Measurements from ENCODE around the gene TLE4. TPM values are rescaled to one million over a fixed set of nuclear protein-coding genes. Genes with fewer than 3 reads are reported as not detected.

Gene TLE4
- polyA plus RNA-seq, 1 of the 3 experiments (the other 2 are of a cell fraction), result 40.4 TPM

- Histone ChIP-seq H3K9me2 (no peaks in the 10 kb centered on the region), H3K36me3 (replicated peaks in 1 of 2; ENCODE audit: control insufficient read depth in 1 of 2, insufficient read depth in 2 of 2, low read length in 1 of 2) (peaks cover 44 to 65% of the 10 kb centered on the region in 2 experiments), H3K4me1 (ENCODE audit: control insufficient read depth in 1 of 2, insufficient read depth in 2 of 2, low read depth in 1 of 2, low read length in 1 of 2) (peaks cover 22 to 38% of the 10 kb centered on the region in 2 experiments; a peak in 3 of 4 replicates), H4K20me1 (ENCODE audit: insufficient read depth) (0 out of 2 replicates have a peak, but pooled peaks cover 4% of the 10 kb centered on the region), H3K4me3 (ENCODE audit: low read depth in 2 of 2, low read length in 1 of 2) (no peak overlapping the region), H3K4me2 (no peak overlapping the region), H3K9me3 (no peaks in the 10 kb centered on the region), H3K27ac (ENCODE audit: low read depth in 2 of 2, low read length in 1 of 2) (no peak overlapping the region), H2AFZ (ENCODE audit: low read depth) (no peak overlapping the region), H3F3A (replicated peaks; ENCODE audit: insufficient read depth) (peaks cover 13% of the 10 kb centered on the region), H3K79me2 (ENCODE audit: insufficient read depth) (peaks cover 41% of the 10 kb centered on the region), H3K27me3 (ENCODE audit: insufficient read depth) (no peaks in the 10 kb centered on the region), H3K9ac (no peak overlapping the region)
- POLR2A ChIA-PET, result no interaction called here
- TF ChIP-seq MXI1 (IDR thresholded peaks at IDR 0.05; ENCODE audit: low read depth, low read length) (no peak), USF2 (IDR thresholded peaks at IDR 0.05; ENCODE audit: borderline replicate concordance, low read depth, low read length) (no peak), RFX5 (IDR thresholded peaks at IDR 0.05; ENCODE audit: low read length) (no peak), FOXJ3 (CRISPR knock-in tag; IDR thresholded peaks at IDR 0.05) (no peak)
- CTCF ChIA-PET, result no interaction called here
- 95% methylated on average over 2 of the region's 2 CpGs for WGBS (ENCODE audit: low lambda C conversion rate)
- no peak for DNase-seq
These were observed 86.1 kb downstream of the TLE4 start for GRCh38 chr9:79657891-79658290.

- 100% methylated on average over 3 of the region's 3 CpGs for WGBS (ENCODE audit: low lambda C conversion rate)
- Histone ChIP-seq H3K36me3 (replicated peaks in 1 of 2; ENCODE audit: control insufficient read depth in 1 of 2, insufficient read depth in 2 of 2, low read length in 1 of 2) (peaks cover 34 to 56% of the 10 kb centered on the region in 2 experiments), H3K9me3 (no peaks in the 10 kb centered on the region), H3K4me3 (ENCODE audit: low read depth in 2 of 2, low read length in 1 of 2) (no peak overlapping the region), H3K4me2 (no peak overlapping the region), H3K79me2 (ENCODE audit: insufficient read depth) (peaks cover 47% of the 10 kb centered on the region), H3K9ac (no peak overlapping the region), H3K9me2 (no peaks in the 10 kb centered on the region), H2AFZ (ENCODE audit: low read depth) (no peak overlapping the region), H3K4me1 (ENCODE audit: control insufficient read depth in 1 of 2, insufficient read depth in 2 of 2, low read depth in 1 of 2, low read length in 1 of 2) (peaks cover 31 to 48% of the 10 kb centered on the region in 2 experiments), H4K20me1 (ENCODE audit: insufficient read depth) (peaks cover 1% of the 10 kb centered on the region; the same call in 1 of the 2 replicates), H3K27me3 (ENCODE audit: insufficient read depth) (no peaks in the 10 kb centered on the region), H3F3A (replicated peaks; ENCODE audit: insufficient read depth) (peaks cover 11% of the 10 kb centered on the region), H3K27ac (ENCODE audit: low read depth in 2 of 2, low read length in 1 of 2) (no peak overlapping the region)
- DNase-seq, result no peak
- no peak for TF ChIP-seq PBX3 (IDR thresholded peaks at IDR 0.05)
- no peak for TF ChIP-seq ELF1 (IDR thresholded peaks at IDR 0.05)
- TF ChIP-seq JUND (IDR thresholded peaks at IDR 0.05), result no peak
- POLR2A ChIA-PET, result no interaction called here
- CTCF ChIA-PET, result interaction anchor here (1.2 to 1.3 kb wide), 2 partner anchors 14 to 42 kb away, joined by 3 to 4 read pairs; no protein-coding TSS in a partner anchor
These were observed 87.2 kb downstream of the TLE4 start for GRCh38 chr9:79658926-79659325.

DNA sequence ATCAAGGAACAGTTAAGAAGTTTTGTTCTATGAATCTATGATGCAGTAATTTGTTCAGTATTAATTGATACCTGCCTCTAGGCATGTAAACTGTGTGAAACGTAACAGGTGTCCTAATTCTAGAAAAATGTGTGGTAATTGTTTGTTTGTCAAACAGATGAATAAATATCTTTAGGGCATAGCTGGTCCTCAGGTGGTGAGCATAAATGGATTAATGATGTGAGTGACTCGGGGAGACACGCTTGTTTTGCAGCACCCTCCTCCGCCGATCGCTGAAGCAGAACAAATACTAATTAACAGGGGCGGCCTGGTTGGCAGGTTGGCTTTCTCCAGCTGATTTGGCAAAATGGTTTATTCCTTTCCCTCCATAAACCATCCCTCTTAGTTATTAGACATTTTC lies 88.8 kb downstream of the TLE4 start:
- CTCF ChIA-PET, result no interaction called here
- DNase-seq, result no peak
- H3K9ac ChIP-seq, result no peak overlapping the region
- peaks cover 36 to 59% of the 10 kb centered on the region in 2 experiments for H3K4me1 ChIP-seq (ENCODE audit: control insufficient read depth in 1 of 2, insufficient read depth in 2 of 2, low read depth in 1 of 2, low read length in 1 of 2)
- peak overlapping the region in 1 of 2 experiments; percentile 1; a peak in 1 of 4 replicates for H3K27ac ChIP-seq (ENCODE audit: low read depth in 2 of 2, low read length in 1 of 2)
- H2AFZ ChIP-seq (ENCODE audit: low read depth), result no peak overlapping the region
- H4K20me1 ChIP-seq (ENCODE audit: insufficient read depth), result peaks cover 5% of the 10 kb centered on the region; the same call in 1 of the 2 replicates
- H3K27me3 ChIP-seq (ENCODE audit: insufficient read depth), result no peaks in the 10 kb centered on the region
- H3K4me3 ChIP-seq (ENCODE audit: low read depth in 2 of 2, low read length in 1 of 2), result no peak overlapping the region
- H3K36me3 ChIP-seq (replicated peaks in 1 of 2; ENCODE audit: control insufficient read depth in 1 of 2, insufficient read depth in 2 of 2, low read length in 1 of 2), result peaks cover 29 to 48% of the 10 kb centered on the region in 2 experiments
- H3K79me2 ChIP-seq (ENCODE audit: insufficient read depth), result peaks cover 43% of the 10 kb centered on the region
- no peaks in the 10 kb centered on the region for H3K9me3 ChIP-seq
- WGBS (ENCODE audit: low lambda C conversion rate), result 88% methylated on average over 7 of the region's 7 CpGs
- peaks cover 6% of the 10 kb centered on the region for H3F3A ChIP-seq (replicated peaks; ENCODE audit: insufficient read depth)
- peak in 1 of 2 experiments; percentile 60; a peak in 1 of 4 replicates for TF ChIP-seq EP300 (IDR thresholded peaks at IDR 0.05; ENCODE audit: borderline replicate concordance in 1 of 2, low read depth in 1 of 2, low read length in 1 of 2)
- TF ChIP-seq JUND (IDR thresholded peaks at IDR 0.05), result no peak
- POLR2A ChIA-PET, result no interaction called here
- H3K4me2 ChIP-seq, result no peak overlapping the region
- no peaks in the 10 kb centered on the region for H3K9me2 ChIP-seq

All from SK-N-SH (cell line).